HL-60/S4 treated with retinoic acid at 250 ng/mL for 4 days and 3 days (cell line): ENCODE results near the gene IQCC.

Experiments used
- in situ Hi-C: fragments of 300-500 bp; cut with MboI; formaldehyde crosslinking; loops from 2 replicates; pipeline ENCODE4 v1.7.0; 2022; ENCODE audit warnings: low sequenced_read_pairs

IQCC gene

GRCh38 chr1:32255072-32256071 is 49.9 kb downstream of the IQCC start:
- in situ Hi-C loops: no loop called here

GRCh38 chr1:32256473-32257226 is 51.2 kb downstream of the IQCC start:
- in situ Hi-C loops: no loop called here

DNA sequence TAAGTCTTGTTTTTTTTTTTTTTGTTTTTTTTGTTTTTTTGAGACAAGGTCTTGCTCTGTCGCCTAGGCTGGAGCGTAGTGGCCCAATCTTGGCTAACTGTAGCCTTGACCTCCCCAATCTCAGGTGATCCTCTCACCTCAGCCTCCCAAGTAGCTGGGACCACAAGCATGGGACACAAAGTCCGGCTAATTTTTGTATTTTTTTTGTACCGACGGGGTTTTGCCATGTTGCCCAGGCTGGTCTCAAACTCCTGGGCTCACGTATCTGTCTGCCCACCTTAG is 51.7 kb downstream of the IQCC start:
- in situ Hi-C loops: no loop called here
